ENCODE results near the gene SKIC2. TPM values are rescaled to one million over a fixed set of nuclear protein-coding genes. Genes with fewer than 3 reads are reported as not detected.

Gene SKIC2

Small RNA genes lying within 50 kb of the gene (small RNA-seq; reads per million reads assigned to genes)
- not detected for gene AL645922.1 (ENCODE audit: low read depth)
